HG03442 (cell line): ENCODE measurements around the gene SNX22.

ENCODE experiments used
- ATAC-seq: cut with Tn5 transposase; IDR thresholded peaks from one replicate; pipeline ENCODE4 v1.9.1; 2021; ENCODE audit warnings: mild to moderate bottlenecking, moderate library complexity; ENCODE audit not compliant: unreplicated experiment

Gene SNX22

DNA sequence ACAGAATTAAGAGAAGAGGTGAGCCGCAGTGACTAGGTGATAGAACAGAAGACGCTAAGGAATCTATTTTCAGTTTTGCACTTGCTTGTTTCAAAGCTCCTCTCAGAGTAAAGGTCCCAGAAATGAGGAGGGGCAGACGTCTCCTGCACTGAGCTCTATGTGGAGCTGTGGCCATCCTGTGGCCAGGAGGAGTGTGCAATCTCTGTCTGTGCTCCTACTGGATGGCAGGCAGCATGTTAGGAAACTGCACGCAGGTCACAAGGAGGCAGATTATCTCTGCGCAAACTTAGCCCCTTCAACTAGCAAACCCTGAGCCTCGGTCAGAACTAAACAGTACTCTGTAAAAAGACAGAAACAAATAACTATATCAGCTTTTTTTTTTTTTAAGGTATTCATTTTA, 42.4 kb downstream of the SNX22 start:
- no peak for ATAC-seq

DNA sequence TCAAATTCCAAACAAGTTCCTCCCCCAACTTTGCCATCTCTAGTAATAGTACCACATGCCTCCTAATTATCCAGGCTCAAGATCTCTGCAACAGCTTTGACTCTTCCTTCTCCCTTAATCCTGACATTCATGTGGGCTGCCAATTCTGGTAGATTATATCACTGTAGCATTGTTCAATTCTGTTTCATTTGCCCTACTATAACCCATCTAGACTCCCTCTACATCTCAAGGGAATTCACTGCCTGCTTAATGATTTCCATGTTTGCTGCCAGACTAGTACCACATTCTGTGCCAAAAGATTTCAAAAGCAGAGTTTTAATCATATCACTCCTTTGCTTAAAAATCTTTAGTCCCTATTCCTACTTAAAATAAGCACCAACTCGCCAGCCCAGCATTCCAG, 45.9 kb downstream of the SNX22 start:
- ATAC-seq, result no peak

DNA sequence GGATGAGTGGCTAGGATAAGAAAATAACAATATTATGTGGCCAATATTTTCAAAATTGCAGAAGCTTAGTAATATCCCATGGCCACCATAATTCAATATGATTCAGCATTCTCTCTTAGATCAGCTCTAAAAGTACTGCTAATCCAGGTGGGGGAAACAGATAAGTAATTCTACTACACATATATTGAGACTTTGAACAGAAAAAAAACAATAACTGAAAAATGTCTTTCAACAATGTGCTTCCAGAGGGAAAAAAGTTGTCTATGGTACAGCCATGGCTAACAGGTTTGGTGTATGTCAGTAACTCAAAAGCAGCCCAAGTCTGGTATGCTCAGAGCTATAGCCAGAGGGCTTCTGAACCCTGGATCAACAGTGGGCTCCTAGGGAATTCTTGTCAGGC, 53.7 kb downstream of the SNX22 start:
- ATAC-seq, result no peak
